HG03575 (cell line): ENCODE measurements around the gene MCEE.

Experiments used
- ATAC-seq: cut with Tn5 transposase; IDR thresholded peaks from one replicate; pipeline ENCODE4 v1.9.1; 2021; ENCODE audit not compliant: unreplicated experiment, insufficient number of reproducible peaks, low FRiP score; ENCODE audit errors: extremely low read depth

MCEE gene

GRCh38 chr2:71064110-71064611 lies 65.9 kb downstream of the MCEE start:
- no peak for ATAC-seq

- no peak for ATAC-seq
Observed at GRCh38 chr2:71063216-71063615, 66.8 kb downstream of the MCEE start.

- ATAC-seq = no peak
Observed at GRCh38 chr2:71060871-71061270, 69.2 kb downstream of the MCEE start.

GRCh38 chr2:71060211-71060610 lies 69.8 kb downstream of the MCEE start:
- ATAC-seq = no peak
